Stimulated activated CD8-positive, alpha-beta memory T cell treated with anti-CD3 and anti-CD28 coated beads, Interleukin-7, amount 100 ng/mL, for 1 hour (primary cell): ENCODE measurements around the gene RELA.
"Not testable (repeated sequence)": the region's sequence is repeated elsewhere in the genome, so short reads cannot be mapped to it uniquely, and the experiment has no call there.

Experiments used
- DNase-seq, 2 donors: peaks; one replicate each; pipeline ENCODE4 v3.0.0-alpha.2; 2020; ENCODE audit warnings: low read depth in 2 of 2

RELA gene

DNA sequence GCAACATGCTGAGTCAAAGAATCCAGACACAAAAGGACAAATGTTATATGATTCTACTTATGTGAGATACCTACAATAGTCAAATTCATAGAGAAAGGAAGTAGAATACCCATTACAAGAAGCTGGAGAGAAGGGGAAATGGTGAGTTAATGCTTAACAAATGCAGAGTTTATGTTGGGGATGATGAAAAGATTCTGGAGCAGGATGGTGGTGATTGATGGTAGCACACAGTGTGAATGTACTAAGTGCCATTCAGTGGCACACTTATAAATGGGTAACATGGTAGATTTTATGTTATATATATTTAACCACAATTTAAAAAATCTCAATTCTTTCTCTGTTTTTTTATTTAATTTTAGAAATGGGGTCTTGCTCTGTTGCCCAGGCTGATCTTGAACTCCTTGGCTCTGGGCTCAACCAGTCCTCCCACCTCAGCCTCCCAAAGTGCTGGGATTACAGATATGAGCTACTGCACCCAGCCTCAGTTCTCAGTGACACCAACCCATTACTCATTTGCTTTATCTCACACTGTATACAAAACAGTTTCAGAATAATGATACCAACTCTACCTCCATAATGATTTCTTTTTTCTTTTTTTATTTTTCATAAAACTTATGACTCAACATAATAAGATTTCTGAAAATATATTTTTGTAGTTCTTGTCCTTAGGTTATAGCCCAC, 9.6 kb upstream of the RELA start:
- no peak for DNase-seq

DNA sequence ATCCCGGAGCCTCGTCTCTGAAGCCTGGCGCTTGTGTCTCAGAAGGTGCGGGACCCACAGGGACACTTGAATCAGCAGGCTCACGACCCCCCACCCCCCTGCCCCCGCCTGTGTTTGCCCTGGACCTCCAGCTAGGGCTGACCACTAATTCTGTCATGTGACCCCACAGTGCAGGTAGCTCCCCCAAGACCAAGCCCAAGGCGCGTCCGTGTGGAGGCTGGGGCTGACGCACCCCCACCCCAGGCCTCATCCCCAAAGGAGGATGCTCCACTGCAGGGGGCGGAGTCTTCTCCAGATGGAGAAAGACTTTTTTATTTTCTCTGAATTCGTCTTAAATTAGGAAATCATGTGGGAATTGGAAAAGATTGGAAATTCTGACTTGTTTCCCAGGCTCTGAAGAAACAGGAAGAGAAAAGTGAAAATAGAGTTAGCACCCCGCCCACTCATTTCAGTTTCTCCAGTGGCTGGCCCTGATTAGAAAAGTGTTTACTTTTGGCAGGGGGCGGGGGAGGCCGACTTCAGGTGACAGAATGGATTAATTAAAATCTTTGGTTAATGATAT, 1.0 kb upstream of the RELA start:
- DNase-seq: no peak

GRCh38 chr11:65662247-65662798, 393 bp downstream of the RELA start:
- DNase-seq: no peak

GRCh38 chr11:65661599-65662246, 993 bp downstream of the RELA start:
- no peak for DNase-seq

DNA sequence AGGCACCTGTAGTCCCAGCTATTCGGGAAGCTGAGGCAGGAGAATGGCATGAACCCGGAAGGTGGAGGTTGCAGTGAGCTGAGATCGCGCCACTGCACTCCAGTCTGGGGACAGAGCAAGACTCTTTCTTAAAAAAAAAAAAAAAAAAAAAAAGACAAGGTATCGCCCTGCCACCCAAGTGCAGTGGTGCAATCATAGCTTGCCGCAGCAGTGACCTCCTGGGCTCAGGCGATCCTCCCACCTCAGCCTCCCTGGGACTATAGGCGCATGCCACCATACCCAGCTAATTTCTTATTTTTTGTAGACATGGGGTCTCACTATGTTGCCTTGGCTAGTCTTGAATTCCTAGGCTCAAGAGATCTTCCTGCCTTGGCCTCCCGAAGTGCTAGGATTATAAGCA, 1.8 kb downstream of the RELA start:
- not testable (repeated sequence) for DNase-seq

- no peak for DNase-seq
Measured at GRCh38 chr11:65660038-65660437, 2.7 kb downstream of the RELA start.

GRCh38 chr11:65658174-65659021, 4.3 kb downstream of the RELA start:
- DNase-seq: no peak

DNA sequence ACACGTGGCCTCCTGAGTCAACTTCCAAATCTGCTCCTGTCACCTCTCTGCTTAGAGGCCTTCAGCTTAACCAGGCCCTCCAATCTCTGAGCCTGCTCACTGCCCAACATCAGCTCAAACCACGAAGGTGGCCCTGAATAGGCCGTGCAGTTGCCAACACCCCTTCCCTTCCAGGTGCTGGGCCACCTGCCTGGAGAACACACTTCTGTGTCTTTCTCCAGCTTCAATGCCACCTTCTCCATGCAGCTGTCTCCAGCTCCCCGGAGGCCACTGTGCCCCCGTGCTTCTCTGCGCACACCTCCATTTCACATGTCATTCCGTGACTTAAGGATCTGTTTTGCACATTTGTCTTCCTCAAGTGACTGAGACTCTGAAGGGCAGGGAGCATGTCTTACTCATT, 5.3 kb downstream of the RELA start:
- no peak for DNase-seq

DNA sequence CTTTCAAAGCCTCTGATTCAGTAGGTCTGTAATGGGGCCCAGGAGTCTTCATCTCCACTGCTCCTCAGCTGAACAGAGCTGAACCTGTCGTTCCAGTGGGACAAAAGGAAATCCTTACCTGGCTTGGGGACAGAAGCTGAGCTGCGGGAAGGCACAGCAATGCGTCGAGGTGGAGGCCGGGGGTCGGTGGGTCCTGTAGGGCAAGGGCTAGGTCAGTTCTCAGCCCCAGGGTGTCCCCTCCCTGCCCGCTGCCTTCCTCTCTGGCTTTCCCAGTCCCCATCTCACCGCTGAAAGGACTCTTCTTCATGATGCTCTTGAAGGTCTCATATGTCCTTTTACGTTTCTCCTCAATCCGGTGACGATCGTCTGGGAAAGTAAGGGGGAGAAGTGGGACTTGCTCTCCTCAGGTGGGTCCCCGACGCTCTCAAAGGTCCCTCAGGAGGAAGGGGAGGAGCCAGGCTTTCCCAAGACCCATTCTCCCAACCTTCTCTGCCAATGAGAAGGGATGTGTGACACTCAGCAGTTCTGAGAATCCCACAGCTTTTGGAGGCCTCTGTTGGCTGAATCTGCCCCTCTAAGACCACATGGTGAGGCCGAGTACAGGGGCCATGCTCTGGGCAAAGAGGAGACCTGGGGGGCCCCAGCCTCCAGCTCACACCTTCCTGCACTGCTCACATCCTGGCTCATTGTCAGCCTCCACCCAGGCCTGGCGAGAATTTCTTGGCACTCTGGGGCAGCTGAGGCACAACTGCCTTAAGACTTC, 7.0 kb downstream of the RELA start:
- DNase-seq: no peak

DNA sequence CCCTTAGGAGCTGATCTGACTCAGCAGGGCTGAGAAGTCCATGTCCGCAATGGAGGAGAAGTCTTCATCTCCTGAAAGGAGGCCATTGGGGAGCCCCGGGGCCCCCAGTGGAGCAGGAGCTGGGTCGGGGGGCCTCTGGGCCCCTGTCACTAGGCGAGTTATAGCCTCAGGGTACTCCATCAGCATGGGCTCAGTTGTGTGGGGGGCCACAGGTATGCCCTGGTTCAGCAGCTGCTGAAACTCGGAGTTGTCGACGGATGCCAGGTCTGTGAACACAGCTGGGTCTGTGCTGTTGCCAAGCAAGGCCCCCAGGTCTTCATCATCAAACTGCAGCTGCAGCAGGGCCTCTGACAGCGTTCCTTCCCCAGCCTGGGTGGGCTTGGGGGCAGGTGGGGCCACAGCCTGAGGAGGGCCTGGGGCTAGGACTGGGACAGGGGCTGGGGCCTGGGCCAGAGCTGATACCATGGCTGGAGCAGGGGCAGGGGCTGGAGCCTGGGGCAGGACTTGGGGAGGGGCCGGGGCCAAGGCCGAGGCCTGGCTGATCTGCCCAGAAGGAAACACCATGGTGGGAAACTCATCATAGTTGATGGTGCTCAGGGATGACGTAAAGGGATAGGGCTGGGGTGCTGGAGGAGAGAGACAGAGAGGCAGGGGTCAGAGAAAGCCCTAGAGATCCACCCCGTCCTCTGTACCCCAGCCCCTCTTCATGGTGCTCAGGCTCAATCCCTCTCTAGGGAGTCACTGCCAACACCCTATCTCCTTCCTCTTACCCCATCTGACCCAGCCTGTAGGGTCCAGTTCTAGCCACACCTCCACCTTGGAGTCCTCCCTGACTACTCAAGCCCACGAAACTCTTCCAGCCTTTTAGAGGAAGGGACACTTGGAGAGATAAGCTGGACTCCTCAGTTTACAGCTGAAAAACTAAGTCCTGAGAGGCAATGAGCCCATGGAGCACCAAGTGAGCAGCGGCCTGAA, 8.1 kb downstream of the RELA start:
- DNase-seq: no peak

GRCh38 chr11:65653229-65654225, 9.2 kb downstream of the RELA start:
- DNase-seq: no peak

DNA sequence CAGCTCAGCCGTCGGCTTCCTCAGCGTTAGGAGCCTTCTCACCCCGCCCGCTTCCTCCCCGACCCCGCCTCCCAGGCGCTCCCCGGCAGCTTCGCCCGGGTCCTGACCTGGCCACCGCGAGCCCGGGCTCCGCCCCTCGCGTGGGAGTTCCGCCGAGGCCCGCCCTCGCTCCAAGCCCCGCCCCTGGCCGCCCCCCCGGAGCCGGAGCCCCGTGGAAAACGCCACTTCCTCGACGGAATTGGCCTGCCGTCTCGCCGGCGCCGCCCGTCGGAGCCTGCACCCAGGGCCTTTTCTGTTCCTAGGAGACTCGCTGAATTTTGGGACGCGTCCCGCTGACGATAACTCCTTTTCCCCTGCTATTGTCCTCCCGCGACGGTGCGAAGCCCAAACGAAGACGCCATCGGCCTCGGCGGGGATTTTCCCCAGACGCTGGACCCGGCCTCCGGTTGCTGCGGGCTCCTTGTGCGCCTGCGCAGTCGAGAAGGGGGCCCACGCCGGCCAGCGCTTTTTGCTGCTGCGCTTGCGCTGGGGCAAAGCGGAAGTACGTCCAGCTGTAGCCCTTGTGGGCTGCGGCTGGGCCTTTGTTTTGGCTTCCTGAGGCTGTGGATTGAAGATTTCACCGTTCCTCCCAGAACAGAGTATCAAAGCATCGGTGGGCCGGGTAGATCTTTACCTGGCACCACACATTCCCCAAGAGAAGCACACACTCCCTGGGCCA, 10.0 kb downstream of the RELA start:
- DNase-seq: peak; percentile 93 to 96

DNA sequence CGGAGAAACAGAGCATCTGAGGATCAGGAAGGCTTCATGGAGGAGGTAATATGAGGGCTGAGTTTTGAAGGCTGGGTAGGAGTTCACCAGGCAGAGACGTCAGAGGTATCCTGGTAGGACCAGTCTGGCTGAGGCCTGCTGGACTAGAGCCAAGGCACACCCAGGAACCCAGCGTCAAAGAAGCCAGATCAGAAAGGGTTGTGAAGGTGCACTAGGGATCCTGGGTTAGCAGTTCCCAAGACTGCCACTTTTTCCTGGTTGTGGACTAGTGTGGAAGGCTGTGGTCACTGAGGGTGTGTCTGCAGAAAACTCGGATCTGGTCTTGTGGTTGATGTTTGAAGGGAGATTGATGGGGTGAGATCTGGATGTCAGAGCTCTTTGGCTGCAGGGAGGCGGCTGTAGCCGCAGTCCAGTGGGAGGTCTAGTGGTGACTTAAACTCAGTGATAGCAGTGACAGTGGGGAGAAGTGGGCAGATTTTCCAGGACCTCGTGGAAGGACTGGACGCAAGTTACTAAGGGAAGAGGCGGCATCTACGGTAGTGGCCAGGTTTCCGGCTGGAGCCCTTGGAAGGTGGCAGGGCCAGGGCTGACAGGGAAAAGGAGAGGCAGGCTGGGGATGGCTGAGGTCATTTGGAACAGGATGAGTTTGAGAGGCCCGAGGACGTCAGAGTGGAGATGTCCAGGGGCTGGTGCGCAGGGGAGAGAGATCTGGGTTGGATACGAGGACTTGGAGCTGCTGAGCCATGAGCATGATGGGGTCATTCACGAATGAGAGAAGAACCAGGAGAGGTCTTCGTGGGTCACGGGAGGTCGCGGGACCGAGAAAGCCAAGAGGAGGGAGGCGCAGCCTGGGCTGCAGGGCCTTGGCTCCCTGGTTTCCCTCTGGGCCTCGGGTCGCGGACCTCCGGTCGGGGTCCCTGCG, 10.9 kb downstream of the RELA start:
- DNase-seq: no peak

DNA sequence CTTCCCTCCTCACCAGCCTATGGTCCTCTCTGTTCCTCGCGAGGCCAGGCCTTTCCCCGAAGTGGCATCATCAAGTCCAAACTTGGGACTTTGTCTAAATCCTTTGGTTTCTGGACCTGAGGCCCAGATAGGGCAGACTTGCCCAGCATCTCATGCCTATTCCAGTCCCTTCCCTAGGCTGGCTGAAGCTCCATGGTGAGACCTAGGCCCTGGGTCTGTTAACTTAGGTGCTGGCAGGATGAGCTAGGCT, 11.5 kb downstream of the RELA start:
- no peak for DNase-seq

DNA sequence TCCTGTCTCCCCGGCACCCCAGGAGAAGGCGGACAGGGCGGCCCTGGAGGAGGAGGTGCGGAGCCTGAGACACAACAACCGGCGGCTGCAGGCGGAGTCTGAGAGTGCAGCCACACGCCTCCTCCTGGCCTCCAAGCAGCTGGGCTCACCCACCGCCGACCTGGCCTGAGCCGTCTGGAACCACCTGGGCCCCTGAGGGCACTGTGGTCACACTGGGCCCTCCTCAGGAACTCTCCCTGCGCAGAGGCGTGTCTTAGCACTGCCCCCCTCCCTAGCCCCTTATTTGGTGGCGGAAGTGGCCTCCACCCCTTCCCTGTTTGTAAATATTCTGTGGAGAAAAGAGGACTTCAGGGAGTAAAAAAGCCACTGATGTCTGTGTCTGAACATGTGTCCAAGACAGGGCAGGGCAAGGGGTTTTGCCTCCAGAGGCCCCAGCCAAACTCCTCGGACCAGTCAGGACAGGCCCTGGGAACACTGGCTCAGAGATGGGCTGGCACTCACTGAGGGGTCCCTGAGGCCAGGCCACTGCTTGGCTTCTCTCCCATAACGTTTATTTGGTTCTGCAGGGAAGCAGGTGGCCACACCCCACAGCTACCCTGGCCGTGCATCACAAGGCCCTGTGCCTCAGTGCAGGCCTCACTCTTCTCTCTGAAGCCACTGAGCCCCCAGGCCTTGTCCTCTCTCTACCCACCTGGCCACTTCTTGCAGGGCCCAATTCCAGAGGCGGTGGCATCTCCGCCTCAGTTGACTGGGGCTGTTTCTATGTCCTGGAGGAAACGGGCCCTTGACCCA, 12.0 kb downstream of the RELA start:
- DNase-seq: no peak

- no peak for DNase-seq
Measured at GRCh38 chr11:65649656-65650546, 12.8 kb downstream of the RELA start.
